ENCODE measurements around the gene PXN. TPM values are rescaled to one million over a fixed set of nuclear protein-coding genes. Genes with fewer than 3 reads are reported as not detected.

Gene PXN
- polyA plus RNA-seq, 1 donor from 2014 or later = 5.9 TPM

GRCh38 chr12:120242971-120243699, 22.4 kb downstream of the PXN start:
- Histone ChIP-seq H3K36me3 (ENCODE audit: insufficient read depth, low read length) (no peaks in the 10 kb centered on the region), H3K9me2 (ENCODE audit: insufficient read depth, low read length) (no peaks in the 10 kb centered on the region), H3F3A (ENCODE audit: insufficient read depth, low read length, poor library complexity, severe bottlenecking) (no peaks in the 10 kb centered on the region), H3K4me2 (ENCODE audit: low read length) (no peak overlapping the region), H2AFZ (ENCODE audit: low read depth, low read length) (no peak overlapping the region), H3K9ac (ENCODE audit: low read length) (no peak overlapping the region), H3K27me3 (ENCODE audit: insufficient read depth, low read depth, low read length) (no peaks in the 10 kb centered on the region), H3K79me2 (replicated peaks; ENCODE audit: insufficient read depth, low read length) (no peaks in the 10 kb centered on the region), H4K20me1 (ENCODE audit: insufficient read depth) (no peaks in the 10 kb centered on the region), H3K9me3 (ENCODE audit: low read length) (no peaks in the 10 kb centered on the region), H3K27ac (ENCODE audit: low read length) (no peak overlapping the region), H3K4me3 (ENCODE audit: low read length) (no peak overlapping the region)
- TF ChIP-seq SMC3 (conservative IDR thresholded peaks at IDR 0.05; ENCODE audit: poor library complexity) (no peak), MXI1 (conservative IDR thresholded peaks at IDR 0.05; ENCODE audit: poor library complexity, severe bottlenecking) (no peak), TAF1 (IDR thresholded peaks at IDR 0.05; ENCODE audit: low read depth) (no peak), POLR2AphosphoS5 (IDR thresholded peaks at IDR 0.05) (no peak), EP300 (conservative IDR thresholded peaks at IDR 0.05; ENCODE audit: poor library complexity, severe bottlenecking) (no peak), EZH2 (IDR thresholded peaks at IDR 0.05; ENCODE audit: borderline replicate concordance, insufficient read depth, low read length, poor library complexity, severe bottlenecking) (no peak), RAD21 (conservative IDR thresholded peaks at IDR 0.05) (no peak)
- TF ChIP-seq, protein P1, sequence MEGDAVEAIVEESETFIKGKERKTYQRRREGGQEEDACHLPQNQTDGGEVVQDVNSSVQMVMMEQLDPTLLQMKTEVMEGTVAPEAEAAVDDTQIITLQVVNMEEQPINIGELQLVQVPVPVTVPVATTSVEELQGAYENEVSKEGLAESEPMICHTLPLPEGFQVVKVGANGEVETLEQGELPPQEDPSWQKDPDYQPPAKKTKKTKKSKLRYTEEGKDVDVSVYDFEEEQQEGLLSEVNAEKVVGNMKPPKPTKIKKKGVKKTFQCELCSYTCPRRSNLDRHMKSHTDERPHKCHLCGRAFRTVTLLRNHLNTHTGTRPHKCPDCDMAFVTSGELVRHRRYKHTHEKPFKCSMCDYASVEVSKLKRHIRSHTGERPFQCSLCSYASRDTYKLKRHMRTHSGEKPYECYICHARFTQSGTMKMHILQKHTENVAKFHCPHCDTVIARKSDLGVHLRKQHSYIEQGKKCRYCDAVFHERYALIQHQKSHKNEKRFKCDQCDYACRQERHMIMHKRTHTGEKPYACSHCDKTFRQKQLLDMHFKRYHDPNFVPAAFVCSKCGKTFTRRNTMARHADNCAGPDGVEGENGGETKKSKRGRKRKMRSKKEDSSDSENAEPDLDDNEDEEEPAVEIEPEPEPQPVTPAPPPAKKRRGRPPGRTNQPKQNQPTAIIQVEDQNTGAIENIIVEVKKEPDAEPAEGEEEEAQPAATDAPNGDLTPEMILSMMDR (IDR thresholded peaks at IDR 0.05; ENCODE audit: poor library complexity, severe bottlenecking) = no peak
- TF ChIP-seq, protein P2, sequence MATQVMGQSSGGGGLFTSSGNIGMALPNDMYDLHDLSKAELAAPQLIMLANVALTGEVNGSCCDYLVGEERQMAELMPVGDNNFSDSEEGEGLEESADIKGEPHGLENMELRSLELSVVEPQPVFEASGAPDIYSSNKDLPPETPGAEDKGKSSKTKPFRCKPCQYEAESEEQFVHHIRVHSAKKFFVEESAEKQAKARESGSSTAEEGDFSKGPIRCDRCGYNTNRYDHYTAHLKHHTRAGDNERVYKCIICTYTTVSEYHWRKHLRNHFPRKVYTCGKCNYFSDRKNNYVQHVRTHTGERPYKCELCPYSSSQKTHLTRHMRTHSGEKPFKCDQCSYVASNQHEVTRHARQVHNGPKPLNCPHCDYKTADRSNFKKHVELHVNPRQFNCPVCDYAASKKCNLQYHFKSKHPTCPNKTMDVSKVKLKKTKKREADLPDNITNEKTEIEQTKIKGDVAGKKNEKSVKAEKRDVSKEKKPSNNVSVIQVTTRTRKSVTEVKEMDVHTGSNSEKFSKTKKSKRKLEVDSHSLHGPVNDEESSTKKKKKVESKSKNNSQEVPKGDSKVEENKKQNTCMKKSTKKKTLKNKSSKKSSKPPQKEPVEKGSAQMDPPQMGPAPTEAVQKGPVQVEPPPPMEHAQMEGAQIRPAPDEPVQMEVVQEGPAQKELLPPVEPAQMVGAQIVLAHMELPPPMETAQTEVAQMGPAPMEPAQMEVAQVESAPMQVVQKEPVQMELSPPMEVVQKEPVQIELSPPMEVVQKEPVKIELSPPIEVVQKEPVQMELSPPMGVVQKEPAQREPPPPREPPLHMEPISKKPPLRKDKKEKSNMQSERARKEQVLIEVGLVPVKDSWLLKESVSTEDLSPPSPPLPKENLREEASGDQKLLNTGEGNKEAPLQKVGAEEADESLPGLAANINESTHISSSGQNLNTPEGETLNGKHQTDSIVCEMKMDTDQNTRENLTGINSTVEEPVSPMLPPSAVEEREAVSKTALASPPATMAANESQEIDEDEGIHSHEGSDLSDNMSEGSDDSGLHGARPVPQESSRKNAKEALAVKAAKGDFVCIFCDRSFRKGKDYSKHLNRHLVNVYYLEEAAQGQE (IDR thresholded peaks at IDR 0.05; ENCODE audit: borderline replicate concordance) = no peak

DNA sequence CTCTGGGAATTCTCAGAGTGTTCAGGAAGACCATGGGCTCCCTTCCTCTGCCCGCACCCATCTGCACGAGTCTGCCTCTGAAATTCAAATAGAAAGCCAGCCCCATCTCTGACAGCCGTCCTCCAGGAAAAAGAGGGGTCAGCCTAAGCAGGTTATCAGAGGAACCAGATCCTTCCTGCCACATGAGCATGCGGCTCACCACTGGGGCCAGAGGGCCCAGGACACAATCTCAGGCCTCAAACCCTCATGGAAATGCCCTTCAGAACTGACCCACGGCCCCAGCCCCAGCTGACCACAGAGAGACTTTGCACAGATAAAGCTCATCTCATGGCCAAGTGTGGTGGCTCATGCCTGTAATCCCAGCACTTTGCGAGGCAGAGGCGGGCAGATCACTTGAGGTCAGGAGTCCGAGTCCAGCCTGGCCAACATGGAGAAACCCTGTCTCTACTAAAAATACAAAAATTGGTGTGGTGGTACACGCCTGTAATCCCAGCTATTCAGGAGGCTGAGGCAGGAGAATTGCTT, 23.2 kb downstream of the PXN start:
- H3K9me3 ChIP-seq (ENCODE audit: low read length) = no peaks in the 10 kb centered on the region
- no peaks in the 10 kb centered on the region for H3K79me2 ChIP-seq (replicated peaks; ENCODE audit: insufficient read depth, low read length)
- no peaks in the 10 kb centered on the region for H3K27me3 ChIP-seq (ENCODE audit: insufficient read depth, low read depth, low read length)
- no peaks in the 10 kb centered on the region for H3F3A ChIP-seq (ENCODE audit: insufficient read depth, low read length, poor library complexity, severe bottlenecking)
- no peak overlapping the region for H3K27ac ChIP-seq (ENCODE audit: low read length)
- no peaks in the 10 kb centered on the region for H3K9me2 ChIP-seq (ENCODE audit: insufficient read depth, low read length)
- H2AFZ ChIP-seq (ENCODE audit: low read depth, low read length) = no peak overlapping the region
- TF ChIP-seq POLR2AphosphoS5 (IDR thresholded peaks at IDR 0.05) (no peak), MXI1 (conservative IDR thresholded peaks at IDR 0.05; ENCODE audit: poor library complexity, severe bottlenecking) (no peak), TAF1 (IDR thresholded peaks at IDR 0.05; ENCODE audit: low read depth) (no peak), EP300 (conservative IDR thresholded peaks at IDR 0.05; ENCODE audit: poor library complexity, severe bottlenecking) (no peak), RAD21 (conservative IDR thresholded peaks at IDR 0.05) (no peak)
- H3K9ac ChIP-seq (ENCODE audit: low read length) = no peak overlapping the region
- H3K4me2 ChIP-seq (ENCODE audit: low read length) = no peak overlapping the region
- no peaks in the 10 kb centered on the region for H4K20me1 ChIP-seq (ENCODE audit: insufficient read depth)
- H3K36me3 ChIP-seq (ENCODE audit: insufficient read depth, low read length) = no peaks in the 10 kb centered on the region
- no peak overlapping the region for H3K4me3 ChIP-seq (ENCODE audit: low read length)
